Measurements from ENCODE around the gene TTI1. TPM values are rescaled to one million over a fixed set of nuclear protein-coding genes. Genes with fewer than 3 reads are reported as not detected.

Gene TTI1
- total and polyA plus RNA-seq, 3 donors from 2014 or later, result 24.1 to 30.5 (median 26.0) TPM

DNA sequence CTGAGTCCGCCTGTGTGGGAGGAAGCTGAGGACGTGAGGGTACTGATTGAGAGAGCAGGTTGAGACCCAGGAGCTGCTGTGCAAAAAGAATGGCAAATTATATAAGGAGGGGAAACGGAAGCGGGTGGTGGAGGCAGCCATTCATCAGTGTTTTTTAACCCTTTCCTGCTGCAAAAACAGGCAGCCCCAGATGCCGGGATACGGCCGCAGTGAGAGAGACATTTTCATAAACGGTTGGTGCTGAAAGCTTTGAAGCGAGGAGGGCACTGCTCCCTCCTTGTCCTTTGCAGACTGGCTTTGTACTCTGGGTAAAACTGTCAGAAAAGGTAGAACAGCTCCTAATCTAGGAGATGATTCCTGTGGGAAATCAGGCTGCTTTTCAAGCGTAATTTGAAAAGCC is 56.4 kb downstream of the TTI1 start:
- no peaks in the 10 kb centered on the region for H3K36me3 ChIP-seq (ENCODE audit: low read depth, missing control alignments)
- H3K9me3 ChIP-seq, result no peaks in the 10 kb centered on the region
- no peak overlapping the region for H3K27ac ChIP-seq
- DNase-seq, result no peak
- H3K27me3 ChIP-seq, result no peaks in the 10 kb centered on the region
- intact Hi-C loops (cut with DNase I; ENCODE audit: low total_unique reads), result no loop called here
- TF ChIP-seq POLR2A (IDR thresholded peaks at IDR 0.05), result no peak
- TF ChIP-seq, protein P1, sequence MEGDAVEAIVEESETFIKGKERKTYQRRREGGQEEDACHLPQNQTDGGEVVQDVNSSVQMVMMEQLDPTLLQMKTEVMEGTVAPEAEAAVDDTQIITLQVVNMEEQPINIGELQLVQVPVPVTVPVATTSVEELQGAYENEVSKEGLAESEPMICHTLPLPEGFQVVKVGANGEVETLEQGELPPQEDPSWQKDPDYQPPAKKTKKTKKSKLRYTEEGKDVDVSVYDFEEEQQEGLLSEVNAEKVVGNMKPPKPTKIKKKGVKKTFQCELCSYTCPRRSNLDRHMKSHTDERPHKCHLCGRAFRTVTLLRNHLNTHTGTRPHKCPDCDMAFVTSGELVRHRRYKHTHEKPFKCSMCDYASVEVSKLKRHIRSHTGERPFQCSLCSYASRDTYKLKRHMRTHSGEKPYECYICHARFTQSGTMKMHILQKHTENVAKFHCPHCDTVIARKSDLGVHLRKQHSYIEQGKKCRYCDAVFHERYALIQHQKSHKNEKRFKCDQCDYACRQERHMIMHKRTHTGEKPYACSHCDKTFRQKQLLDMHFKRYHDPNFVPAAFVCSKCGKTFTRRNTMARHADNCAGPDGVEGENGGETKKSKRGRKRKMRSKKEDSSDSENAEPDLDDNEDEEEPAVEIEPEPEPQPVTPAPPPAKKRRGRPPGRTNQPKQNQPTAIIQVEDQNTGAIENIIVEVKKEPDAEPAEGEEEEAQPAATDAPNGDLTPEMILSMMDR (IDR thresholded peaks at IDR 0.05), result no peak
- WGBS, 2 donors, result 41 to 47% methylated on average over 10 of the region's 10 CpGs
- H3K4me3 ChIP-seq, result no peak overlapping the region
- H3K4me1 ChIP-seq, result no peaks in the 10 kb centered on the region

DNA sequence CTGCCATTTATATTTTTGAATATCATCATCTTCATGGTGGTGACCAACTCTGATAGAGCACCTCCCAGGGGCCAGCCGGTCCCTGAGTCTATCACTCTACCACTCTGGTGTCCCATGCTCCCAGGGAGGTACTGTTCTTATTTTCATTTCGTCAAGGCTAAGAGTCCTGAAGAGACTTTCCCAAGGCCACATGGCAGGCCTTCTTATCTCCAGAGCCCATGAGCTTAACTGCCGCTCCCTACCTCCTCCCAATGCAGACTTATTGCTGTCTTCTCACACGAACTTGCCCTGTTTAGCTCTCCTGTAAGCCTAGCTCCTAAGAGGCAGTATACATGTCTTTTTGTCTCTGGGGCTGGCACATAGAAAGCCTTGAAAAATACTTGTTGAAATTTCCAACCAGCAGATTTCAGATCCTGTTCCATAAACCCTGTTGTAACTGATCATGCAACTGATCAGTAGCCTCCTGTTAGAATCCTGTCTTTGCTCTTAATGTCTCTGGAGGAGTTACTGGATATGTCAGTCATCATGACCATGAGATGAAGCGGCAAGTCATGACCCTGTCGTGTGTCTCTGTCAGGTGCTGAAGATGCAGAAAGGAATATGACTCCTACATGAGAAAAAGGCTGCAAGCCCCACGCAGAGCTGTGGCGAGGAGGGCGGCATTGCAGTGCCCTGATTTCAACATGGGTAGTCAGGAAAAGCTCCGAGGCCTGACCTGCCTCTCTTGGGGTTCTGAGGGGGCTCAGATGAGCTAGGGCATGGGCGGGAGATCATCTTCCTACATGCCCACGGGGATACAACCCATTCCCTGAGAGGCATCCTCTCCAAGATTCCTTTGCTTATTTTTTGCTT is 60.0 kb downstream of the TTI1 start:
- H3K4me3 ChIP-seq, result no peak overlapping the region
- no peak overlapping the region for H3K27ac ChIP-seq
- DNase-seq, result no peak
- H3K9me3 ChIP-seq, result no peaks in the 10 kb centered on the region
- H3K4me1 ChIP-seq, result no peaks in the 10 kb centered on the region
- no peaks in the 10 kb centered on the region for H3K27me3 ChIP-seq
- no peaks in the 10 kb centered on the region for H3K36me3 ChIP-seq (ENCODE audit: low read depth, missing control alignments)
- 67 to 70% methylated on average over 12 of the region's 12 CpGs for WGBS, 2 donors
- intact Hi-C loops (cut with DNase I; ENCODE audit: low total_unique reads), result no loop called here
- TF ChIP-seq POLR2A (IDR thresholded peaks at IDR 0.05), result no peak
- TF ChIP-seq, protein P1 (IDR thresholded peaks at IDR 0.05), result no peak

DNA sequence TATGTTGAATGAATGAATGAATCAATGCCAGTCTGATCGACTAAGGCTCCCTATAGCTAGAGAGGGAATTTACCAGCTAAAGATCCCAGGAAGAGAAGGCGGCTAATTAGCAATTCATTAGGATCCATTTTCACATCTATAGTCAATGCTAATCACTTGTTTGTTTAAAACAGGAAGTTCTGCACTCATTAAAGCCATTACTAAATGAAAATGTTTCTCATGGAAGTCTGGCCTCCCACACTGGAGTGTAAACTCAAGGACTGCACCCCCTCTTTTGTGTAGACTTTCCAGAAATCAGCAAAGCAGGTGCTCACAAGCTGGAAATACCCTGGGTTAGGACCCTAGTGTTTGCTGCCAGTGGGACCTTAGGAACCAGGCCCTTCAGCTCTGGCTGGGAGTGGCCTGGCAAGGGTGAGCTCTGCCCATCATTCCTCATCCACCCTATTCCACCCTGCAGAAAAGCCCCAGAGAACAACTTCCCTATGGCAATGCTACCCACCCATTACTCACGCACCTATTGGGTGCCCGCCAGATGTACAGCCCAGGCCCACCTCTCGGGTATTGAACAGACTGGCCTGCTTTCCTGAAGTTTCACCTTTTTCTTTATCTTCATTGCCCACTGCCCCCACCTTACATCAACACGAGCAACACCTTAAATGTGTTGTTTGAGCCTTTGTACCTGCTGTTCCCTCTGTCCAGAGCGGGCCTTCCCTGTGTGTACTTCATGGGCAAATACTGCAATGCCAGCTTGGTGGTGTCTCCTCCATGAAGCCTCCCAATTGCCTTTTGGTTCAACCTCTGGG is 60.8 kb downstream of the TTI1 start:
- H3K4me1 ChIP-seq, result no peaks in the 10 kb centered on the region
- 86 to 94% methylated on average over 7 of the region's 7 CpGs for WGBS, 2 donors
- intact Hi-C loops (cut with DNase I; ENCODE audit: low total_unique reads), result no loop called here

DNA sequence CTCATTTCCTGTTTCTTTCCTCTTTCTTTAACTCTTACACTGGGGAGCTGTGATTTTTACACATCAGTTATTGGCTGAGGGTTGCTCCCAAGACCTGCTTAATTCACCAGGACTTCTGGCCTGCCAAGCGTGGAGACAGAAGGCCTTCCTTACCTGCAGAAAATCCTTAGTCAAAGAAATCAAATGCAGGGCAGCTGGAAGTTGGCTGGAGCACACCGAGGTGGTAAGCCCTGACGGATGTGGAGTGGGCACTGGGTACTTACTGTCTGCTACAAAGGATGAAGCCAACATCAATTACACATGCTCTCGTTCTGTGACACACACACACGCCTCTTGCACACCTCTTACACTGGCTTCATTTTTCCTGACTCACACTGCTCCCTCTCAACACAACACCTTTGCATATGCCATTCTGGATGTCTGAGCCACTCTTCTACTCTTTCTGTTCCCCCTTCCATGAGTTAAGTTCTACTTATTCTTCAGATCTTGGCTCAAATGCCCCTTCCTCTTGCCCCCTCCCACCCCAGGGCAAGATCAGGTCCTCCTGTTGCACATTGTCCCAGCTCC is 61.6 kb downstream of the TTI1 start:
- H3K36me3 ChIP-seq (ENCODE audit: low read depth, missing control alignments), result no peaks in the 10 kb centered on the region
- H3K4me1 ChIP-seq, result no peaks in the 10 kb centered on the region
- TF ChIP-seq POLR2A (IDR thresholded peaks at IDR 0.05), result no peak
- TF ChIP-seq, protein P1 (IDR thresholded peaks at IDR 0.05), result no peak
- 87 to 94% methylated on average over 5 of the region's 5 CpGs for WGBS, 2 donors
- no peak overlapping the region for H3K4me3 ChIP-seq
- no peaks in the 10 kb centered on the region for H3K27me3 ChIP-seq
- no peaks in the 10 kb centered on the region for H3K9me3 ChIP-seq
- H3K27ac ChIP-seq, result no peak overlapping the region
- no peak for DNase-seq
- intact Hi-C loops (cut with DNase I; ENCODE audit: low total_unique reads), result no loop called here

More for the DNA sequence above, 60.8 kb downstream of the TTI1 start:
- Histone ChIP-seq H3K9me3 (no peaks in the 10 kb centered on the region), H3K36me3 (ENCODE audit: low read depth, missing control alignments) (no peaks in the 10 kb centered on the region), H3K4me3 (no peak overlapping the region), H3K27ac (no peak overlapping the region), H3K27me3 (no peaks in the 10 kb centered on the region)
- no peak for TF ChIP-seq POLR2A (IDR thresholded peaks at IDR 0.05)
- TF ChIP-seq, protein P1 (IDR thresholded peaks at IDR 0.05), result no peak
- no peak for DNase-seq
